Ovary (tissue), 9 donors: ENCODE data around the gene SH3PXD2A. TPM values are rescaled to one million over a fixed set of nuclear protein-coding genes. Genes with fewer than 3 reads are reported as not detected.

Source experiments
- DNase-seq, 5 donors: peaks; one replicate each; pipeline ENCODE4 v3.0.0-alpha.2; 2019 to 2020
- H3K27ac ChIP-seq, 2 donors: fragments of 200-600 bp; one replicate each; pipeline versions ENCODE4 v1.5.1 to v1.8.0; 2019 to 2022
- H3K27me3 ChIP-seq: fragments of 200-600 bp; one replicate; pipeline ENCODE4 v1.8.0; 2022
- H3K36me3 ChIP-seq: fragments of 200-600 bp; sonication (generic); one replicate; pipeline ENCODE4 v1.5.1; 2019
- H3K4me1 ChIP-seq: one replicate; pipeline ENCODE4 v1.8.1; 2013; ENCODE audit warnings: mild to moderate bottlenecking, moderate library complexity; ENCODE audit not compliant: insufficient read depth
- H3K4me3 ChIP-seq: fragments of 200-600 bp; sonication (generic); one replicate; pipeline ENCODE4 v1.5.1; 2017
- H3K9me3 ChIP-seq, 2 donors: fragments of 200-600 bp in 1 of 2; sonication (generic) in 1 of 2; one replicate each; pipeline versions ENCODE4 v1.5.1 to v1.8.1; 2013 to 2019; ENCODE audit warnings: mild to moderate bottlenecking in 1 of 2, moderate library complexity in 1 of 2
- EP300 ChIP-seq: sonication (generic); formaldehyde crosslinking; IDR thresholded peaks from one replicate; pipeline ENCODE4 v1.6.1; 2017; ENCODE audit warnings: antibody characterized with exemption
- POLR2A ChIP-seq: fragments of 450-650 bp; IDR thresholded peaks from one replicate; pipeline ENCODE4 v1.6.1; 2017; ENCODE audit warnings: antibody characterized with exemption, mild to moderate bottlenecking, moderate library complexity
- WGBS, 3 donors: extraction: QIAGEN DNeasy Blood & Tissue Kit in 1 of 3; methylation state at CpG; one replicate each; pipeline versions ENCODE4 v1.1.5 to v1.1.7; 2013 to 2017; 5-methylcytosine and 5-hydroxymethylcytosine counted together
- intact Hi-C, 4 donors: fragments of 100-400 bp; cut with DNase I; formaldehyde crosslinking; loops; one replicate each; pipeline versions ENCODE4 v1.11.0 to v1.15.1; 2022 to 2023
- polyA plus RNA-seq, 2 donors: library from polyadenylated mRNA; stranded (reverse); fragments of 200-250 nt in 1 of 2; fragments of 350-450 nt in 1 of 2; fragmentation: Illumina TruSeq in 1 of 2; extraction: RNeasy Lipid Tissue Mini Kit (QIAGEN cat#74804) in 1 of 2; gene quantifications; one replicate each; pipeline ENCODE4 v1.2.3, GENCODE V29; 2013 to 2014
- total RNA-seq, 7 donors: library from RNA; depleted of rRNA in 2 of 7; stranded (reverse); fragments of >200 nt in 2 of 7; fragmentation: NEBNext Ultra II Directional in 3 of 7; extraction: Animal tissue kit (Norgen Biotek cat#: 25700) in 3 of 7; gene quantifications; one replicate each; pipeline versions ENCODE4 v1.1.0 to v1.2.4, GENCODE V29; 2016 to 2023
- TF ChIP-seq, protein P1 (sequence below), 3 donors: fragments of 450-650 bp in 2 of 3; fragments of 200-600 bp in 1 of 3; IDR thresholded peaks; one replicate each; pipeline versions ENCODE4 v1.5.1 to v1.8.0; 2016 to 2022; ENCODE audit warnings: antibody characterized with exemption in 3 of 3, mild to moderate bottlenecking in 1 of 3
- donor health status: DM: no; HTN: no; CAD: no; lungs with moderate emphysema.
- donor health status: DM: no; HTN: no; CAD: no.
- donor health status: Bipolar disorder and iron deficiency.
- donor health status: DM: yes; HTN: yes; CAD: no.
- donor health status: DM: no; HTN: no; CAD: no.
- donor health status: DM: yes; HTN: yes; CAD: no.

SH3PXD2A gene
- total and polyA plus RNA-seq, 9 donors: 15.3 to 82.9 (median 52.2) TPM

DNA sequence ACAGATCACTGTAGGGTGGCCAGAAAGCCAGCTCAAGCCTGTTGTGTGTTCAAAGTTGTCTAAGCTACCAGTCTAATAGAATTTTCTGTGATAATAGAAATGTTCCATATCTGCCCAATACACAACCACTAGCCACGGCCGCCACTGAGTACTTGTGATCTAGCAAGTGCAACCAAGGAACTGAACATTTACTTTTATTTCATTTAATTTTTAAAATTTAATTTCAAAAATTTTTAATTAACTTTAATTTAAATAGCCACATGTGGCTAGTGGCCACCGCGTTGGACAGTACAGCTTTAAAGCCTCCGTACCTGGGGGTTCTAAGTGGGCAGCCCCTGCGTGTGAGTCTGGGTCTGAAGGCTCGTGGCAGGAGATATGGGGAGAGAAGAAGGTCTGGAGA, 60.4 kb downstream of the SH3PXD2A start:
- no peak for DNase-seq
- intact Hi-C loops: no loop called here
- H3K4me1 ChIP-seq: no peaks in the 10 kb centered on the region

DNA sequence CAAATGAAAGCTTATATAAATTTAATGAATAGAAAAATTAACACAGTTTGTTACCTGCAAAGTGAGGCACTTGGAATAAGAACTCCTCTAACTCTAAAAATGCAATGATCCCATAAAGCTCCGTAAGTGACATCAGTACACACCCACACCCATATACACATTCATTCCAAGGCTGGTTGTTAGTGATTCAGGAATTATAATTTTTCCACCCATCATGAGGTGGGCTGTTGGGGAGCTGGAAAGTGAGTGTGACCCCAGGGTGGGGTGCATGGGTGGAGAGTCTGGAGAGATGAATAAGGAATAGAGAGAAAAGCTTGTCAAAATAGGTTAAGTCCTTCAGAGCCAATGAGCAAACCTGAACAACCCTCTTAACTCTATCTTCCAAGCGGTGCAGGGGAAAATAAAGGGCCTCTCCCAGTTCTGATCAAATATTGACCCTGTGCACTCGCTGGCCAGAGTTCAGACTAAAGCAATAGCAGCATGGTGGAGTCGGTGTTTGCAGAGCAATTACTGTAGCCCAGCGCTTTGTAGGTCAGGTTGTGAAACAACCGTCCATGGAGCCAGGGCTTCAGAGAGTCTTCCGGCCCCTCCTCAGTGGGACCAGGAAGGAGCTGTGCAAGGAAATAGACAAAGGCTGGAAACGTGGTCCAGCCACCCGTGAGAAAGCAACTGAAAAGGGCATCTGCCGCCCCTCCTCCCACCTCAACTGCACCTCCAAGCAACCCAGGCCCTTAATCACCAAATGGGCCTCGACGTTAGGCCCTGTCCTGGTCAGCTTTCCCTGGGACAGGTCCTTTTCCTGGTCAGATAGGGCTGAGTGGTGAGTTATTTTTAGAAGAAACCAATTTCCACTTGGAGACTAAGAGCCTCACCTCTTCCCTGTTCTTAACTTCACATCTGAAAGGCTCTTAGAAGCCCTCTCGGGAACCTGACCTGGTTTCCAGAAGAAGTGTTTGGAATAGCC, 61.2 kb downstream of the SH3PXD2A start:
- TF ChIP-seq, protein P1, sequence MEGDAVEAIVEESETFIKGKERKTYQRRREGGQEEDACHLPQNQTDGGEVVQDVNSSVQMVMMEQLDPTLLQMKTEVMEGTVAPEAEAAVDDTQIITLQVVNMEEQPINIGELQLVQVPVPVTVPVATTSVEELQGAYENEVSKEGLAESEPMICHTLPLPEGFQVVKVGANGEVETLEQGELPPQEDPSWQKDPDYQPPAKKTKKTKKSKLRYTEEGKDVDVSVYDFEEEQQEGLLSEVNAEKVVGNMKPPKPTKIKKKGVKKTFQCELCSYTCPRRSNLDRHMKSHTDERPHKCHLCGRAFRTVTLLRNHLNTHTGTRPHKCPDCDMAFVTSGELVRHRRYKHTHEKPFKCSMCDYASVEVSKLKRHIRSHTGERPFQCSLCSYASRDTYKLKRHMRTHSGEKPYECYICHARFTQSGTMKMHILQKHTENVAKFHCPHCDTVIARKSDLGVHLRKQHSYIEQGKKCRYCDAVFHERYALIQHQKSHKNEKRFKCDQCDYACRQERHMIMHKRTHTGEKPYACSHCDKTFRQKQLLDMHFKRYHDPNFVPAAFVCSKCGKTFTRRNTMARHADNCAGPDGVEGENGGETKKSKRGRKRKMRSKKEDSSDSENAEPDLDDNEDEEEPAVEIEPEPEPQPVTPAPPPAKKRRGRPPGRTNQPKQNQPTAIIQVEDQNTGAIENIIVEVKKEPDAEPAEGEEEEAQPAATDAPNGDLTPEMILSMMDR (IDR thresholded peaks at IDR 0.05): no peak
- no peak for TF ChIP-seq POLR2A
- no peak for TF ChIP-seq EP300
- Histone ChIP-seq H3K27me3 (no peaks in the 10 kb centered on the region), H3K4me3 (no peak overlapping the region), H3K9me3 (no peaks in the 10 kb centered on the region), H3K4me1 (no peaks in the 10 kb centered on the region), H3K27ac (no peak overlapping the region), H3K36me3 (no peaks in the 10 kb centered on the region)
- WGBS, 3 donors: 79 to 86% (median 80%) methylated on average over 13 of the region's 13 CpGs
- no peak for DNase-seq
- intact Hi-C loops: no loop called here

More for the DNA sequence above, 60.4 kb downstream of the SH3PXD2A start:
- no peaks in the 10 kb centered on the region for H3K27me3 ChIP-seq
- no peak overlapping the region for H3K27ac ChIP-seq
- no peaks in the 10 kb centered on the region for H3K9me3 ChIP-seq
- H3K4me3 ChIP-seq: no peak overlapping the region
- TF ChIP-seq EP300: no peak
- TF ChIP-seq, protein P1 (IDR thresholded peaks at IDR 0.05): no peak
- TF ChIP-seq POLR2A: no peak
- no peaks in the 10 kb centered on the region for H3K36me3 ChIP-seq
- WGBS, 3 donors: 96 to 98% (median 97%) methylated on average over 7 of the region's 7 CpGs

DNA sequence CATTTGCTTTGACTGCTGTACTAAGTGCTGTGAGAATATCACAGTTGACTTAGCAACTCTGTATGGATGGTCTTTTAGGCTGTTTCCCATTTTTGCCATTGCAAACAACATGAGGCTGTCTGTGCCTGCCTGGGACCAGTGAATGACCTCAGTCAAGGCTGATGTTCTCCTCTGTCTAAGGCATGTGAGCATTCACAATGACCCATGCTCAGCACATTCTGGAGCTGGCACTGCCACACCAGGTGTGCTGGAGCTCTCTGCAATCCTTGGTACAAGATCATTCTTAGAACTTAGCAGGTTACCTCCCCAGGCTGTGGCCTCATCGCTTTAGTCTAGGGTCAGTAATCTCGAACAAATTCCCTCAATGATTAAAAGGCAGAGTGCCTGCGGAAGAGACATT, 61.9 kb downstream of the SH3PXD2A start:
- H3K4me1 ChIP-seq: no peaks in the 10 kb centered on the region

DNA sequence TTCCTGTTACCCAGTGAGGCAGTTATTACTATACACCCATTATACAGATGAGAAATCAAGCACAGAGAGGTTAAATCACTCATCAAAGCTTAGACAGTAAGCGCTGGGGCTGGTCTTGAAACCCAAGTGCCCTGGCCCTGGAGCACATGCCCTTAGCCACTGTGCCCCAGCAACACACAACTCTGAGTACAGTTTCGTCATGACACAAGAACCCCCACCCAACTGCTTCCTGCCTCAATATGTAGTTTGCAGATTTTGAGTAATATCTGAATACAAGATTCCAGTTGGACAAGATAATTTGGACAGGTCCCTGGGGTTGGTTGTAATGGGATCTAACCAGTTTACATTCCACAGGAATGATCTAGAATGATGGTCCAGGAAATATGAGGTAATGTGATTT, 62.8 kb downstream of the SH3PXD2A start:
- intact Hi-C loops: no loop called here
- DNase-seq: no peak
- WGBS, 3 donors: 95% methylated on average over 2 of the region's 2 CpGs
- no peaks in the 10 kb centered on the region for H3K9me3 ChIP-seq
- no peaks in the 10 kb centered on the region for H3K4me1 ChIP-seq
- no peak overlapping the region for H3K4me3 ChIP-seq
- H3K27me3 ChIP-seq: no peaks in the 10 kb centered on the region
- TF ChIP-seq POLR2A (no peak), EP300 (no peak)
- TF ChIP-seq, protein P1 (IDR thresholded peaks at IDR 0.05): no peak
- H3K27ac ChIP-seq: no peak overlapping the region
- no peaks in the 10 kb centered on the region for H3K36me3 ChIP-seq

More for the DNA sequence above, 61.9 kb downstream of the SH3PXD2A start:
- no peak overlapping the region for H3K4me3 ChIP-seq
- no peaks in the 10 kb centered on the region for H3K9me3 ChIP-seq
- no peak overlapping the region for H3K27ac ChIP-seq
- no peak for TF ChIP-seq POLR2A
- no peak for TF ChIP-seq EP300
- TF ChIP-seq, protein P1 (IDR thresholded peaks at IDR 0.05): no peak
- intact Hi-C loops: no loop called here
- H3K36me3 ChIP-seq: no peaks in the 10 kb centered on the region
- DNase-seq: no peak
- WGBS, 3 donors: 86 to 95% (median 92%) methylated on average over 3 of the region's 3 CpGs
- no peaks in the 10 kb centered on the region for H3K27me3 ChIP-seq
